ENCODE measurements around the gene HMCN1.

HMCN1 gene

GRCh38 chr1:186044079-186044685 lies 310.0 kb downstream of the HMCN1 start:
- ChIA-PET POLR2A (ENCODE audit: low non-redundant PET) (no interaction called here), CTCF (no interaction called here)
- DNase-seq (ENCODE audit: low spot score): no peak
- no peak for TF ChIP-seq CTCF (conservative IDR thresholded peaks at IDR 0.05; ENCODE audit: low read depth)
- H3K27ac ChIP-seq: no peak overlapping the region

- no peak for TF ChIP-seq CTCF (conservative IDR thresholded peaks at IDR 0.05; ENCODE audit: low read depth)
- DNase-seq (ENCODE audit: low spot score): no peak
- H3K27ac ChIP-seq: no peak overlapping the region
- ChIA-PET POLR2A (ENCODE audit: low non-redundant PET) (no interaction called here), CTCF (no interaction called here)
Measured at GRCh38 chr1:186046437-186047211, 312.4 kb downstream of the HMCN1 start.

- ChIA-PET POLR2A (ENCODE audit: low non-redundant PET) (no interaction called here), CTCF (no interaction called here)
- TF ChIP-seq CTCF (conservative IDR thresholded peaks at IDR 0.05; ENCODE audit: low read depth): no peak
- H3K27ac ChIP-seq: no peak overlapping the region
- DNase-seq (ENCODE audit: low spot score): no peak
Measured at GRCh38 chr1:186050360-186050759, 316.2 kb downstream of the HMCN1 start.

- H3K27ac ChIP-seq: no peak overlapping the region
- ChIA-PET POLR2A (ENCODE audit: low non-redundant PET) (no interaction called here), CTCF (no interaction called here)
- TF ChIP-seq CTCF (conservative IDR thresholded peaks at IDR 0.05; ENCODE audit: low read depth): no peak
- DNase-seq (ENCODE audit: low spot score): no peak
Measured at GRCh38 chr1:186054003-186054402, 319.8 kb downstream of the HMCN1 start.

- CTCF ChIA-PET: interaction anchor here (0.5 kb wide), 1 partner anchor 270 kb away, joined by 3 read pairs; no protein-coding TSS in a partner anchor
- no peak overlapping the region for H3K27ac ChIP-seq
- no peak for TF ChIP-seq CTCF (conservative IDR thresholded peaks at IDR 0.05; ENCODE audit: low read depth)
- no peak for DNase-seq (ENCODE audit: low spot score)
- POLR2A ChIA-PET (ENCODE audit: low non-redundant PET): no interaction called here
Measured at GRCh38 chr1:186054932-186055331, 320.7 kb downstream of the HMCN1 start.

GRCh38 chr1:186055846-186056245 lies 321.7 kb downstream of the HMCN1 start:
- POLR2A ChIA-PET (ENCODE audit: low non-redundant PET): no interaction called here
- CTCF ChIA-PET: no interaction called here
- H3K27ac ChIP-seq: no peak overlapping the region
- DNase-seq (ENCODE audit: low spot score): no peak
- TF ChIP-seq CTCF (conservative IDR thresholded peaks at IDR 0.05; ENCODE audit: low read depth): no peak

All from RWPE1 (cell line).